22Rv1 (cell line): ENCODE data around the gene EFS.

ENCODE experiments used
- CTCF ChIP-seq: fragments of 450-650 bp; IDR thresholded peaks from 2 replicates; pipeline ENCODE4 v1.5.1; 2017; ENCODE audit warnings: mild to moderate bottlenecking
- ZFX ChIP-seq: fragments of 450-650 bp; IDR thresholded peaks from 2 replicates; pipeline ENCODE4 v1.6.1; 2017; ENCODE audit warnings: antibody characterized with exemption, borderline replicate concordance

- TF ChIP-seq CTCF (no peak), ZFX (no peak)
Observed at GRCh38 chr14:23399136-23399535, 34.2 kb upstream of the EFS start.
